Osteoblast (primary cell): ENCODE results near the gene RPRD1A. TPM values are rescaled to one million over a fixed set of nuclear protein-coding genes. Genes with fewer than 3 reads are reported as not detected.
"Not testable (repeated sequence)": the region's sequence is repeated elsewhere in the genome, so short reads cannot be mapped to it uniquely, and the experiment has no call there.

Experiments used
- DNase-seq: peaks from one replicate; pipeline ENCODE4 v3.0.0; 2011; ENCODE audit warnings: low spot score, mixed read lengths; ENCODE audit not compliant: insufficient read length; ENCODE audit errors: missing footprints
- H2AFZ ChIP-seq: 2 replicates; pipeline ENCODE4 v1.6.0; 2011; ENCODE audit warnings: mild to moderate bottlenecking, low read length
- H3K27ac ChIP-seq: 2 replicates; pipeline ENCODE4 v1.5.1; 2011; ENCODE audit warnings: mild to moderate bottlenecking, low read depth, low read length, moderate library complexity
- H3K27me3 ChIP-seq: 2 replicates; pipeline ENCODE4 v1.6.0; 2012; ENCODE audit warnings: mild to moderate bottlenecking, control low read depth, inconsistent platforms, low read length, moderate library complexity; ENCODE audit not compliant: insufficient read depth
- H3K36me3 ChIP-seq: 2 replicates; pipeline ENCODE4 v1.5.1; 2011; ENCODE audit warnings: mild to moderate bottlenecking, low read length, control low read depth, moderate library complexity; ENCODE audit not compliant: insufficient read depth
- H3K4me1 ChIP-seq: 2 replicates; pipeline ENCODE4 v1.5.1; 2011; ENCODE audit warnings: mild to moderate bottlenecking, low read length, control low read depth, moderate library complexity; ENCODE audit not compliant: insufficient read depth
- H3K4me2 ChIP-seq: 2 replicates; pipeline ENCODE4 v1.6.0; 2011; ENCODE audit warnings: mild to moderate bottlenecking, low read length; ENCODE audit not compliant: insufficient read depth
- H3K4me3 ChIP-seq: fragments of 200-600 bp; sonication (generic); 3 replicates; pipeline ENCODE4 v1.5.1; 2012; ENCODE audit warnings: mild to moderate bottlenecking, low read length, inconsistent platforms; ENCODE audit not compliant: insufficient read depth
- H3K79me2 ChIP-seq: 2 replicates; pipeline ENCODE4 v1.6.0; 2012; ENCODE audit warnings: mild to moderate bottlenecking, low read length, control low read depth, inconsistent platforms; ENCODE audit not compliant: insufficient read depth
- H3K9me3 ChIP-seq: 2 replicates; pipeline ENCODE4 v1.5.1; 2011; ENCODE audit warnings: low read depth, low read length, control low read depth
- H4K20me1 ChIP-seq: 2 replicates; pipeline ENCODE4 v1.6.0; 2012; ENCODE audit warnings: mild to moderate bottlenecking, low read length, control low read depth; ENCODE audit not compliant: insufficient read depth
- CTCF ChIP-seq: IDR thresholded peaks from 2 replicates; pipeline ENCODE4 v1.5.1; 2011; ENCODE audit warnings: mild to moderate bottlenecking, low read depth, low read length, moderate library complexity; ENCODE audit errors: extremely low read depth
- total RNA-seq: library from RNA; depleted of rRNA; stranded (reverse); fragments of >200 nt; gene quantifications from 2 replicates; pipeline ENCODE4 v1.2.3, GENCODE V29; 2012

The RPRD1A gene
- total RNA-seq, 1 donor, result 36.2 TPM

- no peaks in the 10 kb centered on the region for H3K9me3 ChIP-seq
- H3K27me3 ChIP-seq, result no peaks in the 10 kb centered on the region
- no peaks in the 10 kb centered on the region for H3K4me1 ChIP-seq
- no peaks in the 10 kb centered on the region for H4K20me1 ChIP-seq
- H3K27ac ChIP-seq, result no peak overlapping the region
- no peak overlapping the region for H2AFZ ChIP-seq
- no peak overlapping the region for H3K4me2 ChIP-seq
- TF ChIP-seq CTCF, result no peak
- no peaks in the 10 kb centered on the region for H3K36me3 ChIP-seq
- no peaks in the 10 kb centered on the region for H3K79me2 ChIP-seq
- H3K4me3 ChIP-seq, result no peak overlapping the region
- DNase-seq, result no peak
Observed at GRCh38 chr18:36096955-36097354, 29.6 kb upstream of the RPRD1A start.

- no peaks in the 10 kb centered on the region for H3K79me2 ChIP-seq
- no peaks in the 10 kb centered on the region for H4K20me1 ChIP-seq
- no peak overlapping the region for H3K4me2 ChIP-seq
- H3K27me3 ChIP-seq, result no peaks in the 10 kb centered on the region
- DNase-seq, result no peak
- H3K4me3 ChIP-seq, result no peak overlapping the region
- no peaks in the 10 kb centered on the region for H3K36me3 ChIP-seq
- no peak overlapping the region for H3K27ac ChIP-seq
- no peaks in the 10 kb centered on the region for H3K9me3 ChIP-seq
- no peak overlapping the region for H2AFZ ChIP-seq
- no peaks in the 10 kb centered on the region for H3K4me1 ChIP-seq
- TF ChIP-seq CTCF, result peak; percentile 54
Observed at GRCh38 chr18:36095936-36096519, 28.7 kb upstream of the RPRD1A start.

- no peaks in the 10 kb centered on the region for H3K36me3 ChIP-seq
- DNase-seq, result no peak
- H3K79me2 ChIP-seq, result no peaks in the 10 kb centered on the region
- H4K20me1 ChIP-seq, result no peaks in the 10 kb centered on the region
- H3K9me3 ChIP-seq, result no peaks in the 10 kb centered on the region
- H3K4me3 ChIP-seq, result no peak overlapping the region
- no peaks in the 10 kb centered on the region for H3K4me1 ChIP-seq
- no peak overlapping the region for H3K4me2 ChIP-seq
- H2AFZ ChIP-seq, result no peak overlapping the region
- no peaks in the 10 kb centered on the region for H3K27me3 ChIP-seq
- no peak for TF ChIP-seq CTCF
- no peak overlapping the region for H3K27ac ChIP-seq
Observed at GRCh38 chr18:36094431-36094830, 27.1 kb upstream of the RPRD1A start.

- H3K9me3 ChIP-seq, H3K4me2 ChIP-seq, H4K20me1 ChIP-seq, H3K4me3 ChIP-seq, H3K4me1 ChIP-seq, H3K36me3 ChIP-seq, H3K27me3 ChIP-seq, DNase-seq, H3K79me2 ChIP-seq, H3K27ac ChIP-seq: not testable (repeated sequence)
- H2AFZ ChIP-seq, result peak overlapping the region; percentile 4
Observed at GRCh38 chr18:36092116-36092515, 24.8 kb upstream of the RPRD1A start.
